Heart left ventricle (tissue), 13 donors: ENCODE data around the gene TIMM17A.

Source experiments
- CTCF ChIP-seq, 12 donors: fragments of 200-600 bp; sonication (generic) in 4 of 12; IDR thresholded peaks; one replicate each; pipeline versions ENCODE4 v1.5.0 to v1.8.0; 2018 to 2022; ENCODE audit warnings: antibody characterized with exemption in 12 of 12, mild to moderate bottlenecking in 5 of 12
- POLR2A ChIP-seq, 2 donors: fragments of 450-650 bp; IDR thresholded peaks; one replicate each; pipeline ENCODE4 v1.6.1; 2017; ENCODE audit warnings: antibody characterized with exemption in 2 of 2, mild to moderate bottlenecking in 2 of 2, moderate library complexity in 2 of 2
- donor health status: ischemic (EF 13 %, LVEDD 7.1; RV severe dilation, severe dysfunction).
- donor health status: DM: no; HTN: yes; CAD: no.
- donor health status: DM: no; HTN: no; CAD: no.
- donor health status: ischemic (EF 25% LVEDD 6.9; RV normal size, moderate dysfunction).
- donor health status: ischemic (EF 25% LVEDD 5.7; RV mildly dilated, moderate dysfunction).
- donor health status: ischemic (EF 35%, LVEDD 5.7; RV mildly dilated, moderate dysfunction).
- donor health status: nonischemic (EF 11% LVEDD 7.7; RV severe dilation, severe dysfunction).
- donor health status: DM: yes; HTN: yes; CAD: no.
- donor health status: PGD.
- donor health status: ischemic (EF 29% LVEDD 5.4; RV normal size, mild dysfunction).
- donor health status: nonischemic (EF 23%, LVEDD 6.1; RV moderate dilation, normal function).

- TF ChIP-seq CTCF (IDR thresholded peaks at IDR 0.05) = no peak
- TF ChIP-seq POLR2A (IDR thresholded peaks at IDR 0.05) = no peak
Measured at GRCh38 chr1:202012544-202013478, 57.5 kb downstream of the TIMM17A start.
